ENCODE results near the gene SHOC1.
"Not testable (repeated sequence)": the region's sequence is repeated elsewhere in the genome, so short reads cannot be mapped to it uniquely, and the experiment has no call there.

The SHOC1 gene

DNA sequence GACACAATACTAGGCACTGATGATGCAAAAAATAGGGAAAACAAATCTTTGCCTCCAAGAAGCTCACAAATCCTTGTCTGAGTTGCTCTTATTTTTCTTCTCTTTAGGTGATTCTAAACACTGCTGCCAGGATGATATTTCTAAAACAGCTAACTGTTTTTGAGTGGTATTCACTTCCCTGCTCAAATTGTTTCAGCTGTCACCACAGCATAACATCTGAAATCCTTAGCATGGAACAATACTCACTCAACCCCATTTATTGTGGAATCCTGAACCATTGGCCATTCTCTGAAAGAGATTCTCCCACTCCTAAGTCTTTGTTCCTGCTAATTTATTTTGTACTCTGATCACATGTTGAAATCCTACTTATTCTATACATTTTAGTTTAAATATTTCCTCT, 4.8 kb upstream of the SHOC1 start:
- DNase-seq (ENCODE audit: low read depth), result no peak
- TF ChIP-seq POLR2A (IDR thresholded peaks at IDR 0.05; ENCODE audit: extremely low read depth, insufficient read length) (no peak), MYC (IDR thresholded peaks at IDR 0.05; ENCODE audit: low read depth, low read length) (no peak)
- TF ChIP-seq, protein P1, sequence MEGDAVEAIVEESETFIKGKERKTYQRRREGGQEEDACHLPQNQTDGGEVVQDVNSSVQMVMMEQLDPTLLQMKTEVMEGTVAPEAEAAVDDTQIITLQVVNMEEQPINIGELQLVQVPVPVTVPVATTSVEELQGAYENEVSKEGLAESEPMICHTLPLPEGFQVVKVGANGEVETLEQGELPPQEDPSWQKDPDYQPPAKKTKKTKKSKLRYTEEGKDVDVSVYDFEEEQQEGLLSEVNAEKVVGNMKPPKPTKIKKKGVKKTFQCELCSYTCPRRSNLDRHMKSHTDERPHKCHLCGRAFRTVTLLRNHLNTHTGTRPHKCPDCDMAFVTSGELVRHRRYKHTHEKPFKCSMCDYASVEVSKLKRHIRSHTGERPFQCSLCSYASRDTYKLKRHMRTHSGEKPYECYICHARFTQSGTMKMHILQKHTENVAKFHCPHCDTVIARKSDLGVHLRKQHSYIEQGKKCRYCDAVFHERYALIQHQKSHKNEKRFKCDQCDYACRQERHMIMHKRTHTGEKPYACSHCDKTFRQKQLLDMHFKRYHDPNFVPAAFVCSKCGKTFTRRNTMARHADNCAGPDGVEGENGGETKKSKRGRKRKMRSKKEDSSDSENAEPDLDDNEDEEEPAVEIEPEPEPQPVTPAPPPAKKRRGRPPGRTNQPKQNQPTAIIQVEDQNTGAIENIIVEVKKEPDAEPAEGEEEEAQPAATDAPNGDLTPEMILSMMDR (IDR thresholded peaks at IDR 0.05; ENCODE audit: low read depth, low read length), result no peak
- TF ChIP-seq, protein P2, sequence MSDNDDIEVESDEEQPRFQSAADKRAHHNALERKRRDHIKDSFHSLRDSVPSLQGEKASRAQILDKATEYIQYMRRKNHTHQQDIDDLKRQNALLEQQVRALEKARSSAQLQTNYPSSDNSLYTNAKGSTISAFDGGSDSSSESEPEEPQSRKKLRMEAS (IDR thresholded peaks at IDR 0.05; ENCODE audit: low read depth, low read length), result no peak
- H3K4me3 ChIP-seq (ENCODE audit: low read depth, low read length), result no peak overlapping the region

DNA sequence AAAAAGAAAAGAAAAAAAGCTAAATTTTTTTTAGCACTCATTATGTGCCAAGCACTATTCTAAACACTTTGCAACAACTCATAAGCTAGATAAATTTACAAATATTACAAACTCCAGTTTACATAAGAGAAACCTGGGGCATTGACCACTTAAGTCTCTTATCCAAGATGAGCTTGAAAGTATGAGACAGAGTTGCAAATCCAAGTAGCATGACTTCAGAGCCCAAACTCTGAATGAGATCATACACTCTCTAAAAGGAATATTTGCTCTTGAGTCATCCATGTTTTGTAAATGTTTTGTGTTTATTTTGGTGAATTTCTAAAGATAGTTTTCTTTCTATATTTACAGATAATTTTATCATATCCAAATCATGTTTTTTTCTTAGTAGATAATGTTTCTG, 4.0 kb upstream of the SHOC1 start:
- no peak overlapping the region for H3K4me3 ChIP-seq (ENCODE audit: low read depth, low read length)
- DNase-seq (ENCODE audit: low read depth), result no peak
- TF ChIP-seq, protein P2 (IDR thresholded peaks at IDR 0.05; ENCODE audit: low read depth, low read length), result no peak
- TF ChIP-seq, protein P1 (IDR thresholded peaks at IDR 0.05; ENCODE audit: low read depth, low read length), result no peak
- TF ChIP-seq POLR2A (IDR thresholded peaks at IDR 0.05; ENCODE audit: extremely low read depth, insufficient read length) (no peak), MYC (IDR thresholded peaks at IDR 0.05; ENCODE audit: low read depth, low read length) (no peak)

DNA sequence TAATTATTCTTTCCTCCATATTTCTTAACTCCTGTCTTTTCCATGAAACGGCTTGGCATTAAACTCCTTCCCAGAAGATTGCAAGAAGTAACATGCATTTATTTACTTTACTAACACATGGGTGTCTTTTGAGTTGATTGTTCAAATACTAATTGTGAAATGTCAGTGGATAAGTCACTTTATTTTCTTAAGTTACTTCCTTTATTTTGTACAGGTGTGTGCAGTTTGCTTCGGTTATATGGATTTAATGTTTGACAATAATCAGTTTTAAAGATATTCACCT, 761 bp upstream of the SHOC1 start:
- no peak overlapping the region for H3K4me3 ChIP-seq (ENCODE audit: low read depth, low read length)
- no peak for DNase-seq (ENCODE audit: low read depth)
- TF ChIP-seq POLR2A (IDR thresholded peaks at IDR 0.05; ENCODE audit: extremely low read depth, insufficient read length) (no peak), MYC (IDR thresholded peaks at IDR 0.05; ENCODE audit: low read depth, low read length) (no peak)
- TF ChIP-seq, protein P2 (IDR thresholded peaks at IDR 0.05; ENCODE audit: low read depth, low read length), result no peak
- TF ChIP-seq, protein P1 (IDR thresholded peaks at IDR 0.05; ENCODE audit: low read depth, low read length), result no peak

DNA sequence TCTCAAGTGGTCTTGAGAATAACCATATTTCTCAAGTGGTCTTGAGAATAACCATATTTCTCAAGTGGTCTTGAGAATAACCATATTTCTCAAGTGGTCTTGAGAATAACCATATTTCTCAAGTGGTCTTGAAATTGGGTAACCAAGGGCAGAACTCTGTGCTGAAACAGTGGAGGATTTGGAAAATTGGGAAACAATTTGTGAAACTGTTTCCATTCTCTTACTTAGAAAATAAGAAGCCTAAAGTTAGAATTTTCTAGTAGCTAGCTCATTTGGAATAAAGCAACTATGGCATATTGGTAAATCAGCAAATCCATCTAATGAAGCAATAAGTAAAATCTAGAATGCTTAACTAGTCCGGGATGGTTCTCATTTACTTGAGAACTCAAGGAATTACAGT, 2.9 kb downstream of the SHOC1 start:
- not testable (repeated sequence) for H3K4me3 ChIP-seq (ENCODE audit: low read depth, low read length); DNase-seq (ENCODE audit: low read depth)

DNA sequence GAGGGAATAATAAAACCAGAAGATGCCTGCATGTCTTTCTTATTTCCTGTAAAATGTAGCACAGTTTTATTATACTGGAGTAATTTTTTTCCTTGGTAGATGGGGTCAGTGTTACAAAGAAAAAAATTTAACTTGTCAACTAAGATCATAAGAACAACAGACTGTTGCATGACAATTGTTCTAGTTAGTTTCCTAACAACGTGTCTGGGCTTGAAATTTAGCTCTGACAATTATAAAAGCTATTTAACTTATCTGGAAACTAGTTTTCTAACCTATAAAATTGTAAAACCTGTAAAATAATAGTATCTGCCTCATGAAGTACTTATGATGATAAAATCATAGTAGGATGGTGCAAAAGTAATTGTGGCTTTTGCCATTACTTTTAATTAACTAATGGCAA, 4.9 kb downstream of the SHOC1 start:
- TF ChIP-seq, protein P1 (IDR thresholded peaks at IDR 0.05; ENCODE audit: low read depth, low read length), result no peak
- no peak for TF ChIP-seq MYC (IDR thresholded peaks at IDR 0.05; ENCODE audit: low read depth, low read length)
- no peak for TF ChIP-seq POLR2A (IDR thresholded peaks at IDR 0.05; ENCODE audit: extremely low read depth, insufficient read length)
- TF ChIP-seq, protein P2 (IDR thresholded peaks at IDR 0.05; ENCODE audit: low read depth, low read length), result no peak
- DNase-seq (ENCODE audit: low read depth), result no peak
- H3K4me3 ChIP-seq (ENCODE audit: low read depth, low read length), result no peak overlapping the region

DNA sequence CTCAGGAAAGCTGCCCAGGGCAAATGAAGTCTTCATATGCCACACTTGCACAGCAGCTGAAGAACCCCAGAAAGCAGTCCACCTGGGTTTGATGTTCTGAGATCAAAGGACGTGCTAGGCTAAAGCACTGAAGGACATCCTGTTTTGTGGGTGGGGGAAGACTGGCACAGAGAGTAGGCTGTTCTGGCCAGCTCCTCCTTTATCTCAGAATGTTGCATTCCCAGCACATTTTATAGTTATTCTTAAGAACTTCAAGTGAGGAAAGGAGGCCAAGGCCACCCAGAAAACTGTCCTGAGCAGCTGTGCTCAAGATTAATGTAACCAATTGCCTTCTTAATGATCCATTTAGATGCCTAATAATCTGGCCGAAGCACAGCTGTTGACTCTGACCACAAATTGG, 10.9 kb downstream of the SHOC1 start:
- TF ChIP-seq, protein P2 (IDR thresholded peaks at IDR 0.05; ENCODE audit: low read depth, low read length), result no peak
- TF ChIP-seq, protein P1 (IDR thresholded peaks at IDR 0.05; ENCODE audit: low read depth, low read length), result no peak
- TF ChIP-seq POLR2A (IDR thresholded peaks at IDR 0.05; ENCODE audit: extremely low read depth, insufficient read length), result no peak
- no peak for TF ChIP-seq MYC (IDR thresholded peaks at IDR 0.05; ENCODE audit: low read depth, low read length)

More for the DNA sequence above, 10.9 kb downstream of the SHOC1 start:
- H3K4me3 ChIP-seq (ENCODE audit: low read depth, low read length), result no peak overlapping the region
- no peak for DNase-seq (ENCODE audit: low read depth)

Data from NB4 (cell line).